Omental fat pad (tissue), 3 donors: Measurements from ENCODE around the gene MTCL3.

Experiments
- ATAC-seq: fragments of 150-250 bp; one replicate; pipeline ENCODE4 v1.9.1; 2016; ENCODE audit warnings: mild to moderate bottlenecking, moderate library complexity; ENCODE audit not compliant: low FRiP score
- DNase-seq: peaks from one replicate; pipeline ENCODE4 v3.0.0-alpha.2; 2019; ENCODE audit warnings: low spot score
- CTCF ChIP-seq, 3 donors: fragments of 450-650 bp; IDR thresholded peaks; one replicate each; pipeline ENCODE4 v1.5.1; 2016 to 2017; ENCODE audit warnings: antibody characterized with exemption in 3 of 3, mild to moderate bottlenecking in 3 of 3, moderate library complexity in 2 of 3

MTCL3 gene

DNA sequence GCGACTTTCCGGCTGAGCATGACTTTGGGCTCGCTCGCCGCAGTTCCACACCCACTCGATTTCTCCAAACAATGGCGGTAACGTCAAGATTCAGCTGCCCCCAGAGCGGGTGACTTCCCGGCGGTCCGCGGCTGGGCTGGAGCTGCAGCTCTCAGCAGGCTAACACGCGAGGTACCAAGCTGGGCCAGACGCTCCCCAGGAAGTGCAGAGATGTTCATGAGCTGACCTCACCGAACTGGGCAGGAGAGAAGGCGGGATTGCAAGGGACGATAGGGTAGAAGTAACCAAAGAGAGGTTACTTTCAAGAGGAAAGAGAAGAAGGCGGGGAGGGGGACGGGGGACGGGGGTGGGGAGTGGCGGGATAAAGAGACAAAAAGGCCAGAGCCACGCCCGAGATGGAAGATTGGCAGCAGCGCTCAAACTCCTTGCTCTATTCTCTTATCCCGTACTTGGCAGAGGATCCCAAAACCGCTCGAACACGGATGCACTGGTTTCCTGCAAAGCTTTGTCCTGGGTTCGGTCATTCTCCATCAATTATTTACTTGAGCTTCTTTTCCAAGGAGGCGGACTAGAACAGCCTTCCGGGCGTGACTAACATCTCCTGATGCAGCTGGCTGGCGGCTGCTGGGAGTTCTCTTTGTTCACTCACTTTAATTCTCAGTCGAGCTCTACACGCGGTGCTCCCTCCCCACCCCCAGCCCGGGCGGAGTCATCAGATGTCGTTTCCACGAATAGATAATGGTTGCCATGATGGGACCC is at the start of gene MTCL3:
TSS of gene MTCL3 (minus strand) at position 626 of the 759 bp plus-strand sequence.
- ATAC-seq: no peak
- no peak for TF ChIP-seq CTCF (IDR thresholded peaks at IDR 0.05)
- DNase-seq: no peak

DNA sequence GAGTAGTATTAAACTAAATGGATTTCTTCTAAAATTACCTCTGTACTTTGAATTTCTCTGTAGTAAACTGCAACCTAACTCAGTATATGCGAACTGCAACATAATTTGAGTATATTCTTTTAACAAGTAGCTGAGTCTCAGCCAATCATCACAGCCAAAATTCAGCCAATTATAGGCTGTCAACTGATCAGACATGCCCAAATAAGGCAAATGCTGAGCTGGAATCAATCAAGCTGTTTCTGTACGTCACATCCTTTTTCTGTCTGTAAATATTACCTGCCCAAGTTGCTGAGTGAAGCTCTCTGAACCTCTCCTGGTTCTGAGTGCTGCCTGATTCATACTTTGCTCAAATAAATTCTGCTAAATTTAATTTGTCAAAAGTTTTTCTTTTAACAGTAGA is 48.3 kb upstream of the MTCL3 start:
- no peak for ATAC-seq
- DNase-seq: no peak
- no peak for TF ChIP-seq CTCF (IDR thresholded peaks at IDR 0.05)

DNA sequence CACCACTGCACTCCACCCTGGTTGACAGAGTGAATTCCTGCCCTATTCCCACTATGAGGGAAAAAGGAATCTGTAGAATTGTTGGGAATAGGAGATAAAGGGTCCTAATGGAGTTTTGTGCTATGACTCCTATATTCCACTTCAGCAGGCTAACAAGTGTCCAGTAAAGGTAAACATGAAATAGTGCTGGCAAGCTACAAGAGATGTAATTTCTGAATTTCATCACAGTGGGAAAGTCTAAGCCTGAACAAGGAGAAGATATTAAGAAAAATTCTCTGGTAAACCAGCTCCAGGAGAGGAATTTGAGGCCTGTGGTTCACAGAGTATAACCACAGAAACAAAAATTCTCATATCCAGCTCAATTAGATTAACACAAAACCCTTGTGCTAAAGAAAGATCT is 47.5 kb upstream of the MTCL3 start:
- ATAC-seq: no peak
- no peak for DNase-seq
- TF ChIP-seq CTCF (IDR thresholded peaks at IDR 0.05): no peak

DNA sequence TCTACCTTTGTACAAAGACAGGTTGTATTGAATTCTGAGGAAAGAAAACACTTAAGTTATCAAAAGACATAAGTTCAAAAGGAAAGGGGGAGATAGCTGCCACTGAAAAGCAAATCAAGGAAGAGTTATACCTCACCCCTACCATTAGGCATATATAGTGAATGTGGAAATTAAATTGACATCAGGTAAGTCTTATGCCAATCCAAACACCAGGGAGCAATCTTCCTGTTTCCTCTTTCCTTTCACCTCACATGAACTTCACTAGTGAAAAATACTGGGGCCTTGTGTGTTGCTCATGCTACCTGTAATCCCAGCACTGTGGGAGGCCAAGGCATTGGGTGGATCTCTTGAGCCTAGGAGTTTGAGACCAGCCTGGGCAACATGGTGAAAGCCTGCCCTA is 47.0 kb upstream of the MTCL3 start:
- DNase-seq (no peak), ATAC-seq (no peak)
- TF ChIP-seq CTCF (IDR thresholded peaks at IDR 0.05): no peak

GRCh38 chr6:127564761-127565160 is 45.6 kb upstream of the MTCL3 start:
- ATAC-seq: no peak
- TF ChIP-seq CTCF (IDR thresholded peaks at IDR 0.05): no peak
- no peak for DNase-seq

- TF ChIP-seq CTCF (IDR thresholded peaks at IDR 0.05): no peak
- ATAC-seq (no peak), DNase-seq (no peak)
These were observed 42.5 kb upstream of the MTCL3 start for GRCh38 chr6:127561660-127562059.

DNA sequence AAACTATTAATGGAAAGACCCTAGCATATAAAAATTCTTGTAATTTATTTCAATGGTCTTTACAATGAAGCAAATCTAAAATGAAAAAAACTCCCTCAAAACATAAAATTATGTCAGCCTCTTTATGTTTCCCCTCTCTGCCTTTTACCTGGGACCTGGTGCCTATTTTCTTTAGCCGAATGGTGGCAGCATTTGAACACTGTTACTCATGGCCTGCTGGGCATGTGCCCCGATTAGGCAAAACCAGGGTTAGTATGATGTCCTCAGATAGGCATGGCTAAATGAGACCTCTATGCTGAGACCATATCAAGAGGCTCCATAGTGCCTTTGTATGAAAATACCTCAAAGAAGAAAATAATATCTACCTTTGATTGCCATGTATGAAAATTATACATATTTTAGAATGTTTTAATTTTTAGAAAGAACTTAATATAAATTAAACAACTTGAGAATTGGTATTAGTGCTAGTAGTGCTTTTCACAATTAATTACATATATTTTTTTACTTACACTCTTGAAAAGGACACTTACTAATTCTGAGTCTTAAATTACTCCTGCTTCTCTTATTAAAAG is 35.4 kb upstream of the MTCL3 start:
- ATAC-seq (no peak), DNase-seq (no peak)
- no peak for TF ChIP-seq CTCF (IDR thresholded peaks at IDR 0.05)
